Right forelimb (tissue), 1 donor: ENCODE data around the gene ENO2.
"Not testable (repeated sequence)": the region's sequence is repeated elsewhere in the genome, so short reads cannot be mapped to it uniquely, and the experiment has no call there.

Source experiments
- DNase-seq: peaks from one replicate; pipeline ENCODE4 v3.0.0-alpha.2; 2018

ENO2 gene

DNA sequence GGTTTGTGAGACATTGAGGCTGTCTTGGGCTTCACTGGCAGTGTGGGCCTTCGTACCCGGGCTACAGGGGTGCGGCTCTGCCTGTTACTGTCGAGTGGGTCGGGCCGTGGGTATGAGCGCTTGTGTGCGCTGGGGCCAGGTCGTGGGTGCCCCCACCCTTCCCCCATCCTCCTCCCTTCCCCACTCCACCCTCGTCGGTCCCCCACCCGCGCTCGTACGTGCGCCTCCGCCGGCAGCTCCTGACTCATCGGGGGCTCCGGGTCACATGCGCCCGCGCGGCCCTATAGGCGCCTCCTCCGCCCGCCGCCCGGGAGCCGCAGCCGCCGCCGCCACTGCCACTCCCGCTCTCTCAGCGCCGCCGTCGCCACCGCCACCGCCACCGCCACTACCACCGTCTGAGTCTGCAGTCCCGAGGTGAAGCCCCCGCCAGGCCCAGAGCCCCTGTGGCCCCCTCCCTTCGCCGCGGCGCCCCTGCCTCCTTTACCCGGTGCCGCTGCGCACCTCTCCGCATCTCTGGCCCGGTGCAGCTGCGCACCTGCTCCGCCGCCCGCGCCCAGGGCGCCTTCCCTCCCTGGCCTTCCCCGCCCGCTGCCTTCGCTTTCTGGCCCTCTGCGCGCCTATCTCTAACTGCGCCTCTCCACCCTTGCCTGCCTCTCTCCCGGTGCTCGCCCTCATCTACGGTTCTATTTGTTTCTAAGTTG lies at the start of gene ENO2:
ENO2 (plus strand) TSS at position 335 of the 701 bp plus-strand sequence. CDS start 1,253 bp downstream, outside the sequence.
- peak; percentile 81 for DNase-seq

DNA sequence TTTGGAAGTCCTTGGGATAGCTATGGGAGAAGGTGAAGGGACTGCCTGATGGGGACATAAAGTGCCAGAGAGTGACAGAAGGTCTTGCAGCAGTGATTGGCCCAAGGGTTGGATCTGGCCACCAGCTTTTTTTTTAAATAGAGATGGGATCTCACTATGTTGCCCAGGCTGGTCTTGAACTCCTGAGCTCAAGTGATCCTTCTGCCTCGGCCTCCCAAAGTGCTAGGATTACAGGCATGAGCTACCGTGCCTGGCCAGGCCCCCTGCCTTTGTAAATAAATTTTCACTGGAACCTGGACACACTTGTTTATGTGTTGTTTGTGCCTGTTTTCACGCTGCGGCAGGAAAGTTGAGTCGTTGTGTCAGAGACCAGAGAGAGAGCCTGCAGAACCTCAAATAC lies 49.1 kb upstream of the ENO2 start:
- not testable (repeated sequence) for DNase-seq

DNA sequence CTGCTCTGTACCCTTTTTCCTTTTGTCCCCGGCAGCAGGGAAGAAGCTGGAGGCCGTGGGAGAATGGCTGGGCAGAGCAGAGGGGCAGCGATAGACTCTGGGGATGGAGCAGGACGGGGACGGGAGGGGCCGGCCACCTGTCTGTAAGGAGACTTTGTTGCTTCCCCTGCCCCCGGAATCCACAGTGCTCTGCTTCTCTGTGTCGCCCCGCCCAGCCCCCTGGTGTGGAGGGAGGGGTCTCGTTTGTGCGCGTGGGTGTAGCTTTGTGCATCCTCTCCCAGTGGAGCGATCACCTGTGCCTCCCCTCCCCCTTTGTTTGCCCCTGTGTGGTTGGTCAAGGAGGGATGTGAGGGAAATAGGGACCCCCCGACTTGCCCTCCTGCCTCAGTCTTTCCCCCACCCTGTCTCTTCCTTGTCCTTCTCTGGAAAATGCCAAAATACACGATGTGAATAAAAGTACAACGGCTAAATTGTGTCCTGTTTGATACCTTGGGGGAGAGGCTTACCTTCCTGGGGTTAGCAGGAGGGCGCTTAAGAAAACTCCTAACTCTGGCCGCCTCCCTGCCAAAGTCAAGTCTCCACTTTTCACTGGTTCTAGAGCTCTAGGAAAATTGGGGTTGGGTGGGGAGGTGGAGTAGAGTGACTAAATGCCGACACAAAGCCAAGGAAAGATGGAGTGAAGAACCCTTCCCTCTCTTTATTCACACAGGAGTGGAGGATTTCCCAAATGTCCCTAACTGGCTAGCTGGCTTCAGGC lies 48.0 kb upstream of the ENO2 start:
- no peak for DNase-seq

DNA sequence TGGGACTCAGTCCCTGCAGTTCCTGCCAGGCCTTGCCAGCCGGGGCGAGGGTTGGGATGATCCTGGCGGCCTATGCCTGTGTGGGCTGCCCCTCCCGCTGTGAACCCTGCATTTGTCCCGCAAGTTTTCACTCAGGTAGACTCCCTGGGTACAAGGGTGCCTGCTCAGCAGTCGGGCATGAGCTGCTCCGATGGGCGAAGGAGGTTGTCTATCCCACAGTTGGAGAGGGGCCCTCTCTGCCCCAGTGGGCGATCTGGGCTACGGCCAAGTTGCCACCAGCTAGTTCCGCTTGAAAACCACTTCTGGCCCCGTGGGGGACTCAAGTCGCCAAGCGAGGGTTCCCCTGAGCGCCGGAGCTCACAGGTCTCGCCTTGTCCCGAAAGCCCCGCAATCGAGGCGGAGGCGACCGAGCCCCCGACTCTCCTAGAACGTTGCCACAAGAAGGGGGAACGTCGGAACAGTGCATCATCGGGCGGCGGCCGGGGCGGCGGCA lies 47.4 kb upstream of the ENO2 start:
- no peak for DNase-seq

DNA sequence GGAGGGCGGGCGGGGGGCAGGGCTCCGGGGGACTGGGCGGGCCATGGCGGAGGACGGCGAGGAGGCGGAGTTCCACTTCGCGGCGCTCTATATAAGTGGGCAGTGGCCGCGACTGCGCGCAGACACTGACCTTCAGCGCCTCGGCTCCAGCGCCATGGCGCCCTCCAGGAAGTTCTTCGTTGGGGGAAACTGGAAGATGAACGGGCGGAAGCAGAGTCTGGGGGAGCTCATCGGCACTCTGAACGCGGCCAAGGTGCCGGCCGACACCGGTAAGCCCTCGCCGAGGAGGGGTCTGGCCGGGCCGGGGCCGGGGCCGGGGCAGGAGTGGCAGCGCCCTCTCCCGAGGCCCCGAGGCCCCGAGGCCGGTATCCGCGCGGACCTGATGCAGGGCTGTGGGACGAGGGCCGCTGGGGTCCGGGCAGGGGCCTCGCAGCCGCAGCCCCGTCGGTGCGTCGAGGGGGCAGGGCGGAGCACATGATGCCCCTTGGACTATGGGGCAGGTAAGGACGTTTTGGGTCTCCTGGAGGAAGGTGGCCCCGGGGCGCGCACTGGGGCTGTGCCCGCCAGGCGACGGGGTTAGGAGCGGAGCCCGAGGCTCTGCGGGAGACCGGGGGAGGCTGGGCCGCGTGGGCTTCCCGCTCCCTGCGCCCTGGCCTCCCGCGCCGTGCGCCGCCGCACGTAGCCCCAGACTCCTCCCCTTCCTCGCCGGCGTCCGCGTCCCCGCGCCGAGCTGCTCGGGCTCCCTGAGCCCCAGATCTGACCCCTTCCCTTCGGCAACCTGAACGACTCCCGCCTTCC lies 46.8 kb upstream of the ENO2 start, which contains the start of gene TPI1:
TPI1 (plus strand) TSS at position 119 of the 798 bp plus-strand sequence; CDS start at position 155, 36 bp downstream.
- DNase-seq, result peak; percentile 93

DNA sequence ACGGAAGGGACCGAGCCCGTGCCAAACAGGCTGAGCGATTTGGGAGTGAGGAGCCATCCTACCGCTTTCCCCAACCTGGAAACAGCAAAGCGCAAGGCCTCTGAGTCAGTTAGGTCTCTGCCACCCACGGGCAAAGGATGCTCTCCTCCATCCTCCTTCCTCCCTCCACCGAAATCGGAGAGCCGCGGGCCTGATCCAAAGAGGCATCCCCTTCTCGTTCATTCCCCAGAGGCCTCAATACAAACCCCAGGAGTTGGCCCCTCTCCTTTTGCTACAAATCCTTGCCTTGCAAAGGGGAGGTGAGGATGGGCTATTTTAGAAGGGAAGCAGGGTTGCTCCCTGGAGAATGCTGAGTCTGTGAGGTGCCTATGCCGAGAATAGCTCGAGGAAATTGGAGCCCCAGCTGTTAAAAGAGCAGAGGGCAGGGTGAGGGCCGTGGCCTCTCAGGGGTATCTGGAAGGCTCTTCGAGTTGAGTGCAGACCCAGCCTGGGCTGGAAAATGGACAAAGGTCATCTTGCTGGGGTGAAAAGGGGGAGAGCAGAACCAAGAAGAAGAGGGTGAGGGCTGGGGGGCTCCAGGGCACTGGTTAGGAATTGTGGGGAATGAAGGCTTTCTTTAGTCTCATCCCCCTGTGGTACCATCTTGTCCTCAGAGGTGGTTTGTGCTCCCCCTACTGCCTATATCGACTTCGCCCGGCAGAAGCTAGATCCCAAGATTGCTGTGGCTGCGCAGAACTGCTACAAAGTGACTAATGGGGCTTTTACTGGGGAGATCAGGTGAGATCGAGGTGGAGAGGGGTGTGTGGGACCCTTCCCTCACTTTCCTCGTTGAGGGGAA lies 46.0 kb upstream of the ENO2 start:
- no peak for DNase-seq

DNA sequence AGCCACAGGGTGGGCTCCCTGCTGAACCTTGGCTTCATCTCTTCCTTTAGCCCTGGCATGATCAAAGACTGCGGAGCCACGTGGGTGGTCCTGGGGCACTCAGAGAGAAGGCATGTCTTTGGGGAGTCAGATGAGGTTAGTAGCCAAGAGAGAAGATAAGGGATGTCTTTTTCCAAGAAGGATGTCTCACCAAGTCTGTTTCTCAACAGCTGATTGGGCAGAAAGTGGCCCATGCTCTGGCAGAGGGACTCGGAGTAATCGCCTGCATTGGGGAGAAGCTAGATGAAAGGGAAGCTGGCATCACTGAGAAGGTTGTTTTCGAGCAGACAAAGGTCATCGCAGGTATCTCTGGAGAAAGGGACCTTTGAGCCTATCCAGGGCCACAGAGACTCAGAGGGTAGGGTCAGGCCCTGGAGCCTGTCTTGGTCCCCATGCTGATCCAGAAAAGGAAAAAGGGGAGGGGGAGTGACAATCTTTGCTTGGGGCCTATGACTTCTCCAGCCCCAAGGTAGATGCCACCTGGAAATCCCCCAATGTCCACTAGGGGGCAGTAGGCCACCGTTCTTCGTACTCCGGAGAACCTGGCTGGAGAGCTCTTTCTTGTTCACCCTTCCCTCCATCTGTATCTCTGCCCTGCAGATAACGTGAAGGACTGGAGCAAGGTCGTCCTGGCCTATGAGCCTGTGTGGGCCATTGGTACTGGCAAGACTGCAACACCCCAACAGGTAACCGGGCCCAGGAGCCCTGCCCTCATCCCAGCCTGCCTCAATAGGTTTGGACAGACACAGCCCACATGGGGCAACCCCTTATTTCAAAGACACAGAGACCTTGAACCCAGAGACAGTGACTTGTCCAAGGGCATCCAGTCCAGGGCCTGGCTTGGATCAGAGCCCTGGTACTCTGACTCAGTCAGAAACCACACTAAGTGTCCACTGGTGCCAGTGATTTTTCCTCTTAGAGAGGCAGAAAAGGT lies 45.0 kb upstream of the ENO2 start:
- peak; percentile 88 for DNase-seq

DNA sequence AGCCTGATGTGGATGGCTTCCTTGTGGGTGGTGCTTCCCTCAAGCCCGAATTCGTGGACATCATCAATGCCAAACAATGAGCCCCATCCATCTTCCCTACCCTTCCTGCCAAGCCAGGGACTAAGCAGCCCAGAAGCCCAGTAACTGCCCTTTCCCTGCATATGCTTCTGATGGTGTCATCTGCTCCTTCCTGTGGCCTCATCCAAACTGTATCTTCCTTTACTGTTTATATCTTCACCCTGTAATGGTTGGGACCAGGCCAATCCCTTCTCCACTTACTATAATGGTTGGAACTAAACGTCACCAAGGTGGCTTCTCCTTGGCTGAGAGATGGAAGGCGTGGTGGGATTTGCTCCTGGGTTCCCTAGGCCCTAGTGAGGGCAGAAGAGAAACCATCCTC lies 44.1 kb upstream of the ENO2 start:
- not testable (repeated sequence) for DNase-seq

DNA sequence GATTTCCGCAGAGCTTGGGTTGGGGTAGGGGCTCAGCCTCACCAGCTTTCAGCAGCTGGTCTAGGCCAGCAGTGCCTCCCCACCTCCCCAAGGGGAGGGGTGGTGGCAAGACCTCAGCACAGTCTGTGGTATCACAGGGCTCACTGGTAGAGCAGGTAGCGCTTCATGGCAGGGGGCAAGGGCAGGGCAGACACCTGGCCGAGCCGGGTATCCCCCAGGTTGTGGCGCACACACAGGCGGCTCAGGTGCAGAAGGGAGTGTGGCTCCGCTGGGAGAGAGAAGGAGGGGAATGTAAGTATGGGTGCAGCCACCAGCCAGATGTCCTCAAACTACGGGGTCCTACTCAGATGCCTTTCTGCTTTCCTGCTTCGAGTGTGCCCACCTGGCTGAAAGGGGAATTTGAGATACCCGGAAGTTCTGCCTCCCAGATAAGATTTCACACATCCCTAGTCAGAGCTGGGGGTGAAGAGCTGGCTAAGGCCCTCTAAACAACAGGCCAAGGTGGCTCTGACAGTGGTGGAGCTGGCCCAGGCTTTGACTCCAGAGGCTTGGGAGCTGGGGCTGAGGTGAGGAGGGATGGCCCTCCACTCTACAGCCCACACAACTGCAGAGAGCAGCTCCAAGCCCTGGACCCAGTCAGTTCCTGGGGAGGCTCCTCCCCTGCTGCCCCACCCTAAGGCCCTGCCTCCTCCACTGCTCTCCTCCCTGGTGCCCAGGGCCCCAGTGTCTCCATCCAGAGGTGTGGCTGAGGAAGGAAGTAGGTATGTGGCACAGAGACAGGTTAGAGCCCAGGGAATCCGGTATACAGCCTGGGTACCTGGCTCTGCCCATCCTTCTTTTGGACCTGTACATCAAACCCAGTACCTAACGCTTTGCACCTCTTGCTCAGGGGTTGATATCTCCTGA lies 43.1 kb upstream of the ENO2 start:
- no peak for DNase-seq

DNA sequence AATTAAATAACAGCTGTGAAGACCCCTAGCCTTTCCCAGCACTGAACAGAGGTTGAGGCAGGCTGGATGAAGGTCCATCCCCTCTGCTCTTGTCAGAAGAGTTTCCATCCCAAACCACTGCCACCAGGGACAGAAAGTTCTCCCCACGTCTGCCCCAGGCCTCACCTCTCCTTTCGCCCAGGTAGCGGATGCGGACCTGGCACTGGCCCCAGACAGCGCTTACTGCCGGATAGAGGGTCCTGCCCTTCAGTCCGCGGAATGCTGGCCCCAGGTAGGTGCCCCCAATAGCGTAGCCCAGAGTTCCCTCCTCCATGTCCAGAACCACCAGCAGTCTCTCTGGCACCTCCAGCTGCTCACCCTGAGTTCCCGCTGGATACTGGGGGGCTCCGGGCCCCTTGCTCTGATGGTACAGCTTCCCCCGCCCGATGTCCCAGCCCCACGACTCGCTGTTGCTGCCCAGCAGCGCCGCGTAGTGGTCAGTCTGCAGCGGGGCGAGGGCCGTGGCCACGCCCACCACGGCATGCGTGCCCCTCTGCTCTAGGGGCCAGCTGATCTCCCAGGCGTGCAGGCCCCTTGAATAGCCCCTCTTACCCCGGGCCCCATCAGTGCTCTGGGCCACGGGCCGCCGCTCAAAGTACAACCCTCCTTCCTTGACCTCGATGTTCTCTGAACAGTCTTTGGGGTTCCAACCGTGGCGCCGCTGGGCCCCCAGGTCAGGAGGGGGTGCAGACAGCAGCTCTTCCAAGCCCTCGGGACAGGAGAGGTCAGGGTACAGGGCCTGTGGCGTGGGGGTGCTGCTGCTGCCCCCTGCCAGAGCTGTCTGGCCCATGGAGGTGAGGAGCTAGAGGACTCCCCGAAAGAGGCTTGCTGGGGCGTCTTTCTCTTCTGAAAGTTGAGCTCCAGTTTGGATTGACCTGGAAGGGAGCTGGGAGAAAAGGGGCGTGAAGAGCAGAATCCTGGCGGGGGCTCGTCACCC lies 42.0 kb upstream of the ENO2 start:
- DNase-seq, result peak; percentile 91

DNA sequence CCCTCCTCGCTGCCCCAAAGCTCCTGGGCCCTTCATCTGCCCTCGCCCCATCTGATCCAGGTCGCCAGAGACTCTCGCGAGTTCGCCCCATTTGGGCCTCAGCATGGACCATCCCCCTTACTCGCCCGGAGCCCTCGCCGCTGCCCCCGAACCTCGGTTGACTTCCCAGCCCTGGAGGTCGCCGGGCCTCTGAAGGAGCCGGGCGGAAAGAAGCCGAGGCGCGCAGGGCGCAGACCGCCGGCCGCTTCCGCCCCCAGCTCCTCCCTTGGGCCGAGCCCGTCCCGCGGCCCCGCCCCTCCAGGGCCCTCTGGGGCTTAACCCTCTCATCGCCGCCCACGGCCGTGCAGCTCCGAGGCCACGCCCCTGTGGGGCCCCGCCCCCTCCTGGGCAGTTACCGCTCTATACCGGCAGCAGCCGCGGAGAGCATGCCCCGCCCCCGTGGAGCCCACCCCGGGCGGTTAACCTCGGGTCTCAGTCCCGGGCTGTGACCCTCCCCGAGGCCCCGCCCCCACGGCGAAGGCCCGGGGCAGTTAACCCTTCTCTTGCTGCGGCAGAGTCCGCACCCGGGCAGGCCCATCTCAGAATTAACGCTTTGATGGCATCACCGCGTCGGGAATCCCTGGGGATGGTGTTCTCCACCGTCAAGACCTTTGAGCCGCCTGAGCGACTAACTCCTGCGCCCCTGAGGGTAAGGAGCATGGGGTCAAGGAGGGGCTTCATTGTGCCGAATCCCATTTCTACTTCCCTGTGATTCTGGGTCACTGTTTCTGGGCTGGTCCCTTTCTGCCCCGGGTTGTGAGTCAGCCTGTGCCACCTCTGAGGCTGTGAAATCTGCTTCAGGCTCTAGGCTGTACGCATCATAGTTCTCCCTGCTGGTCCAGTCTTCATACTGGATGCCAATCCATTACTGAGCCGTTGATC lies 41.0 kb upstream of the ENO2 start, which contains the start of gene SPSB2:
SPSB2 (minus strand) TSS at position 210 of the 921 bp plus-strand sequence. CDS start 402 bp downstream, outside the sequence.
- DNase-seq, result peak; percentile 98

DNA sequence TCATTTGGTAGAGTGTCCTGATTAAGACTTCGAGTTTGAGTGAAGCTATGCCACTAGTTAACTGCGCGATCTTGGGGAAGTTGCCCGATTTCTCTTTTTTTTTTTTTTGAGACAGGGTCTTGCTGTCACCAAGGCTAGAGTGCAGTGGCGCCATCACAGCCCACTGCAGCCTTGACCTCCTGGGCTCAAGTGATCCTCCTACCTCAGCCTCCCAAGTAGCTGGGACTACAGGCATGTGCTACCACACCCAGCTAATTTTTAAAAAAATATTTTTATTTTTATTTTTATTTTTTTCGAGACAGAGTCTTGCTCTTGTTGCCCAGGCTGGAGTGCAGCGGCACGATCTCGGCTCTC lies 40.4 kb upstream of the ENO2 start:
- DNase-seq, result not testable (repeated sequence)

DNA sequence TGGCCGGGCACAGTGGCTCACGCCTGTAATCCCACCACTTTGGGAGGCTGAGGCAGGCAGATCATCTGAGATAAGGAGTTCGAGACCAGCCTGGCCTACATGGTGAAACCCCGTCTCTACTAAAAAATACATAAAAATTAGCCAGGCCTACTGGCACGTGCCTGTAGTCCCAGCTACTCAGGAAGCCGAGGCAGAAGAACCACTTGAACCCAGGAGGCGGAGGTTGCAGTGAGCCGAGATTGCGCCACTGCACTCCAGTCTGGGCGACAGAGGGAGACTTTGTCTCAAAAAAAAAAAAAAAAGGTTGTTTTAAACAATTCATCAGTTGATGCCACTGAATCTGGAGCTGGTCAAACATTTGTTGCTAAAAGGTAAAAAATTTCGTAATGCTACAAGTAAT lies 34.6 kb upstream of the ENO2 start:
- DNase-seq, result not testable (repeated sequence)

DNA sequence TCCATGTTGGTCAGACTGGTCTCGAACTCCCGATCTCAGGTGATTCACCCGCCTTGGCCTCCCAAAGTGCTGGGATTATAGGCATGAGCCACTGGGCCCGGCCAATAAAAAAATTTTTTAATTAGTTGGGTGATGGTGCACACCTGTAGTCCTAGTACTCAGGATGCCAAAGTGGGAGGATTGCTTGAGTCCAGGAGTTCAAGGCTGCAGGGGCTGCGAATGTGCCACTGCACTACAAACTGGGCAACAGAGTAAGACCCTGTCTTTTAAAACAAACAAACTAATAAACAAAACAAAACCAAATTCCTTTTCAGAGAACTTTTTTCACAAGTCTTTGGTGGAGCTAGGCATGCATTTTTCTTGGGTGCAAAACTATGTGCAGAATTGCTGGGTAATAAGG lies 31.1 kb upstream of the ENO2 start:
- no peak for DNase-seq

DNA sequence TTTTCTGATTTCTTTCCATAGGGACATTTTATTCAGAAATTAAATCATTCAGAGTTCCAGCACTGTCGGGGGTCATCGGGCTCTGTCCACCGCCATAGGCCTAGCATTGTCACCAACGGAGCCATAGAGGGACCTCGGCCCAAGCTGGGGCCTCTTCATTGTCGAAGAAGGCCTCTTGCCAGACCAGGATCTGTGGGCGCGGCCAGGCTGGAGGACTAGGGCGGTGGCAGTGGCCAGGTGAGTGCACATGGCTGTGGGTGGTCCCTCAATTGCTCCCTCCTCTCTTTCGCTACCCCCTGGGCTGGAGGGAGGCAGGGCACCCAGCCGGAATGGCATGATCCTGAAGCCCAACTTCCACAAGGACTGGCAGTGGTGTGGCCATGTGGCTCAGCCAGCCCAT lies 30.7 kb upstream of the ENO2 start:
- DNase-seq, result no peak

DNA sequence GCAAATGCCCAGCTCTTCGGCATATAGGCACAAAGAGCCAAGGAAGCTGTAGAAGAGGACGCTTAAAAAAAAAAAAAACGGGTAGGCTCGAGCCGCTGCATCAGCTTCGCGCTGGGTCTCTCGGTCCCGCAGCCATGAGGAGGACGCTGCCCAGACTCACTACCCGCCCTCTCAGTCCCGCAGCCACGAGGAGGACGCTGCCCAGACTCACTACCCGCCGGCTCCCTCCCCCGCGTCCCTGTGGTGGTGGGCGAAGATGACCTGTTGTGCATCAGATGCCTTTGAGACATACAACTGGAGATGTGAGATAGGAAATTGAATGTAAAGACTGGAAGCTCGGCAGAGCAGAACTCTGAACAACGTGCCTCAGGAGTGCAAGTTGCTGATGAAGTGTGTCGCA lies 29.8 kb upstream of the ENO2 start:
- DNase-seq, result no peak
